ENCODE measurements around the gene RMP24. TPM values are rescaled to one million over a fixed set of nuclear protein-coding genes. Genes with fewer than 3 reads are reported as not detected.

The RMP24 gene

Small RNA genes within 50 kb of the gene (small RNA-seq; reads per million reads assigned to genes)
- 0 reads per million in 4 donors for gene MIR3929

Other genes starting within 250 kb of the RMP24 start
- gene RPRD1A, start 94.9 kb downstream of the RMP24 start, total RNA-seq: 10 to 100 TPM; 25.1 to 75.9 (median 58.7) TPM
- gene RPRD1A, start 94.9 kb downstream of the RMP24 start, polyA plus RNA-seq: 10 to 100 TPM; 18.1 to 19.3 (median 18.2) TPM
- 10 to 100 TPM in 4 of 5 donors, 1 to 10 TPM in 1; 5.3 to 33.9 (median 22.6) TPM for gene SLC39A6, start 156.7 kb downstream of the RMP24 start, total RNA-seq
- gene SLC39A6, start 156.7 kb downstream of the RMP24 start, polyA plus RNA-seq: 1 to 10 TPM; 4.0 to 7.7 (median 6.5) TPM
- 100 to 1,000 TPM in 2 of 5 donors, 10 to 100 TPM in 3; 24.1 to 278 (median 87.5) TPM for gene ELP2, start 157.2 kb downstream of the RMP24 start, total RNA-seq
- 10 to 100 TPM; 55.8 to 69.2 (median 56.5) TPM for gene ELP2, start 157.2 kb downstream of the RMP24 start, polyA plus RNA-seq
- 1 to 10 TPM in 4 of 5 donors, under 1 TPM in 1; 0.45 to 4.1 (median 1.5) TPM for gene MOCOS, start 214.8 kb downstream of the RMP24 start, total RNA-seq
- 1 to 10 TPM; 2.5 to 4.6 (median 2.9) TPM for gene MOCOS, start 214.8 kb downstream of the RMP24 start, polyA plus RNA-seq